Spleen (tissue), 11 donors: ENCODE results near the gene PLXNA2. TPM values are rescaled to one million over a fixed set of nuclear protein-coding genes. Genes with fewer than 3 reads are reported as not detected.
A peak's percentile ranks its signal among the peaks of the same experiment; 100 is the strongest.

Source experiments
- DNase-seq: peaks from one replicate; pipeline ENCODE4 v3.0.0-alpha.2; 2020
- H3K27ac ChIP-seq, 8 donors: fragments of 200-600 bp; sonication (generic) in 7 of 8; 1 replicate in 4 of 8; 2 replicates in 4 of 8; pipeline versions ENCODE4 v1.5.0 to v1.8.0; 2016 to 2021; ENCODE audit warnings: inconsistent platforms in 4 of 8, mild to moderate bottlenecking in 4 of 8, moderate library complexity in 1 of 8
- H3K27me3 ChIP-seq, 7 donors: fragments of 200-600 bp; sonication (generic) in 6 of 7; replicated peaks in 1 of 7; 1 replicate in 4 of 7; 2 replicates in 3 of 7; pipeline versions ENCODE4 v1.5.0 to v1.8.0; 2016 to 2021; ENCODE audit warnings: inconsistent platforms in 3 of 7, mild to moderate bottlenecking in 1 of 7
- H3K36me3 ChIP-seq, 6 donors: fragments of 200-600 bp; sonication (generic) in 5 of 6; 1 replicate in 4 of 6; 2 replicates in 2 of 6; pipeline versions ENCODE4 v1.5.0 to v1.8.0; 2016 to 2021; ENCODE audit warnings: inconsistent platforms in 2 of 6
- H3K4me1 ChIP-seq, 6 donors: fragments of 200-600 bp; sonication (generic) in 5 of 6; 1 replicate in 3 of 6; 2 replicates in 3 of 6; pipeline versions ENCODE4 v1.5.0 to v1.8.0; 2016 to 2021; ENCODE audit warnings: inconsistent platforms in 3 of 6
- H3K4me3 ChIP-seq, 8 donors: fragments of 200-600 bp; sonication (generic) in 7 of 8; 1 replicate in 4 of 8; 2 replicates in 4 of 8; pipeline versions ENCODE4 v1.5.0 to v1.8.0; 2016 to 2021; ENCODE audit warnings: inconsistent platforms in 4 of 8, mild to moderate bottlenecking in 4 of 8, moderate library complexity in 2 of 8
- H3K9me3 ChIP-seq, 8 donors: fragments of 200-600 bp; sonication (generic) in 7 of 8; 1 replicate in 4 of 8; 2 replicates in 4 of 8; pipeline versions ENCODE4 v1.5.0 to v1.8.0; 2016 to 2021; ENCODE audit warnings: inconsistent platforms in 4 of 8
- CTCF ChIP-seq, 11 experiments: fragments of 200-600 bp in 7 of 11; fragments of 450-650 bp in 4 of 11; sonication (generic) in 4 of 11; IDR thresholded peaks in 8 of 11; conservative IDR thresholded peaks in 3 of 11; 1 replicate in 7 of 11; 2 replicates in 4 of 11; pipeline versions ENCODE4 v1.4.0 to v1.8.0; 2016 to 2021; ENCODE audit warnings: antibody characterized with exemption in 11 of 11, inconsistent platforms in 4 of 11, mild to moderate bottlenecking in 1 of 11
- POLR2A ChIP-seq, 3 donors: fragments of 450-650 bp; IDR thresholded peaks; one replicate each; pipeline ENCODE4 v1.5.1; 2017; ENCODE audit warnings: antibody characterized with exemption in 3 of 3, mild to moderate bottlenecking in 1 of 3
- POLR2AphosphoS5 ChIP-seq, 3 donors: sonication (generic); formaldehyde crosslinking; IDR thresholded peaks; one replicate each; pipeline ENCODE4 v1.5.1; 2017; ENCODE audit warnings: antibody characterized with exemption in 3 of 3
- WGBS, 5 donors: extraction: QIAGEN DNeasy Blood & Tissue Kit in 3 of 5; methylation state at CpG; one replicate each; pipeline versions ENCODE4 v1.1.5 to v1.1.7; 2013 to 2018; 5-methylcytosine and 5-hydroxymethylcytosine counted together
- intact Hi-C: fragments of 100-400 bp; cut with DNase I; formaldehyde crosslinking; loops from one replicate; pipeline ENCODE4 v1.15.0; 2023; ENCODE audit warnings: low total_unique reads
- polyA plus RNA-seq, 3 donors: library from polyadenylated mRNA; stranded (reverse); fragments of 200-250 nt; gene quantifications; one replicate each; pipeline ENCODE4 v1.2.1, GENCODE V29; 2013
- total RNA-seq, 7 donors: library from RNA; depleted of rRNA in 3 of 7; stranded (reverse); fragments of >200 nt in 3 of 7; fragmentation: NEBNext Ultra II Directional in 4 of 7; extraction: Animal tissue kit (Norgen Biotek cat#: 25700) in 4 of 7; gene quantifications; one replicate each; pipeline versions ENCODE4 v1.1.0 to v1.2.1, GENCODE V29; 2016 to 2021
- donor health status: healthy with polysubstance abuse.
- donor health status: DM: no; HTN: no; CAD: no; lungs with moderate emphysema.
- donor health status: DM: no; HTN: no; CAD: no.
- donor health status: Bipolar disorder and iron deficiency.
- donor health status: healthy.
- donor health status: DM: no; HTN: no; CAD: no.
- donor health status: DM: yes; HTN: yes; CAD: no.

PLXNA2 gene
- total and polyA plus RNA-seq, 10 donors, result 0.93 to 16.9 (median 7.0) TPM

GRCh38 chr1:208161656-208162375, 82.4 kb downstream of the PLXNA2 start:
- Histone ChIP-seq H3K9me3 (no peaks in the 10 kb centered on the region), H3K27me3 (peaks cover 0 to 22% (median 0%) of the 10 kb centered on the region in 7 donors), H3K36me3 (no peaks in the 10 kb centered on the region), H3K27ac (no peak overlapping the region), H3K4me1 (peaks cover 0 to 18% (median 0%) of the 10 kb centered on the region in 6 donors), H3K4me3 (no peak overlapping the region)
- no peak for DNase-seq
- TF ChIP-seq POLR2A (IDR thresholded peaks at IDR 0.05) (no peak), CTCF (IDR thresholded peaks at IDR 0.05 in 8 of 11, conservative IDR thresholded peaks at IDR 0.05 in 3 of 11) (no peak), POLR2AphosphoS5 (IDR thresholded peaks at IDR 0.05) (no peak)
- WGBS, 5 donors, result 65 to 87% (median 82%) methylated on average over 6 of the region's 6 CpGs
- intact Hi-C loops, result no loop called here

DNA sequence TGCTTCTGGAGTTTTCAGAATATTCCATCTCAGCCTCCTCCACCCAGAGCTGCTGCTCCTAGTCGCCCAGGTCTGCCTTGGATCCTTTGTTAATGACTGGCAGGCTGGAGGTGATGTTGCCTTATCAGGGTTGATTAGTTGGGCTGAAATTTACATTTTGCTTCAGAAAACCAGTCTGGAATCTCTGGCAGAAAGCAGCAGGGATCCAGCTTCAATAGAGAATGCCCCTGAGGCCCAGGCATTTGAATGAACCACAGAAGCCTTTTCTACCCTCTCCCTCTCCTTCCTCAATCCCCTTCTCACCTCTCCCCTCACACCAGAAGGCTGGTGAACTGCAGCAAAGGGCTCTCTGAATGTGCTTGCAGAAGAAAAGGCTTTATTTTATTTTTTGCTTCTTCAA, 83.2 kb downstream of the PLXNA2 start:
- no peak for TF ChIP-seq POLR2A (IDR thresholded peaks at IDR 0.05)
- TF ChIP-seq POLR2AphosphoS5 (IDR thresholded peaks at IDR 0.05), result no peak
- no peak for TF ChIP-seq CTCF (IDR thresholded peaks at IDR 0.05 in 8 of 11, conservative IDR thresholded peaks at IDR 0.05 in 3 of 11)
- no peak for DNase-seq
- Histone ChIP-seq H3K9me3 (no peaks in the 10 kb centered on the region), H3K4me1 (peaks cover 0 to 18% (median 0%) of the 10 kb centered on the region in 6 donors), H3K36me3 (no peaks in the 10 kb centered on the region), H3K4me3 (no peak overlapping the region), H3K27me3 (peaks cover 0 to 22% (median 0%) of the 10 kb centered on the region in 7 donors), H3K27ac (no peak overlapping the region)
- intact Hi-C loops, result no loop called here
- 80 to 97% (median 95%) methylated on average over 1 of the region's 1 CpG for WGBS, 5 donors

DNA sequence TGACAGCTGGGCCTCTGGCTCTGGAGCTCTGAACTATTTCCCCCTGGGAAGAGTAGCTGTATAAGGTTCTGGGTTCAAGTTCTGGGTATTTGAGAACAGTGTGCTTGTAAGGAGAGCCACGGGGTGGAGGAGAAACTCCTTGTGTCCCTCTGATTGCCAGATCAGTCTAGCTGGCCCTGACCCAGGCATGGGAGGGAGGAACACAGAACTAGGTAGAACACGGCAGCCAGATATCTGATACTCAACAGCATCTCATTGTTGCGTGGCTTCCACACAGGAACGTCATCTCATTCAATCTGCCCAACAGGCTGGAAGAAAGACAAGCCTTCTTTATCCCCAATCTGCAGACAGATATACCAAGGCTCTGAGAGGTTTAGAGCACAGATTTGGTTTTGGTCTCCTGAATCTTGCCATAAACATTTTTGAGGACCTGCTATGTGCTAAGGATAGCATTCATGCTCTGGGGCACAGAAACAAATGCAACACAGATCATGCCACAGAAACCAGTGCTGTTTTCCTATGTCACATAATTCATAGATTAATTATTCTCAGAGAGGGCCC, 83.8 kb downstream of the PLXNA2 start:
- no peak for TF ChIP-seq POLR2AphosphoS5 (IDR thresholded peaks at IDR 0.05)
- TF ChIP-seq CTCF (IDR thresholded peaks at IDR 0.05 in 8 of 11, conservative IDR thresholded peaks at IDR 0.05 in 3 of 11), result no peak
- TF ChIP-seq POLR2A (IDR thresholded peaks at IDR 0.05), result no peak

GRCh38 chr1:208159555-208160258, 84.5 kb downstream of the PLXNA2 start:
- DNase-seq, result no peak
- 80 to 87% (median 82%) methylated on average over 9 to 11 of the region's 11 CpGs for WGBS, 5 donors
- Histone ChIP-seq H3K4me3 (no peak overlapping the region), H3K27me3 (peaks cover 0 to 15% (median 0%) of the 10 kb centered on the region in 7 donors), H3K4me1 (peaks cover 0 to 18% (median 0%) of the 10 kb centered on the region in 6 donors), H3K36me3 (no peaks in the 10 kb centered on the region), H3K9me3 (no peaks in the 10 kb centered on the region), H3K27ac (peak overlapping the region in 1 of 8 donors; percentile 14)
- intact Hi-C loops, result no loop called here
- no peak for TF ChIP-seq POLR2AphosphoS5 (IDR thresholded peaks at IDR 0.05)
- no peak for TF ChIP-seq CTCF (IDR thresholded peaks at IDR 0.05 in 8 of 11, conservative IDR thresholded peaks at IDR 0.05 in 3 of 11)
- no peak for TF ChIP-seq POLR2A (IDR thresholded peaks at IDR 0.05)

More for the DNA sequence above, 83.8 kb downstream of the PLXNA2 start:
- no peak for DNase-seq
- Histone ChIP-seq H3K9me3 (no peaks in the 10 kb centered on the region), H3K27me3 (peaks cover 0 to 21% (median 0%) of the 10 kb centered on the region in 7 donors), H3K4me1 (peaks cover 0 to 18% (median 0%) of the 10 kb centered on the region in 6 donors), H3K4me3 (no peak overlapping the region), H3K27ac (no peak overlapping the region), H3K36me3 (no peaks in the 10 kb centered on the region)
- 77 to 93% (median 85%) methylated on average over 4 of the region's 4 CpGs for WGBS, 5 donors
- intact Hi-C loops, result no loop called here
